IMR-90 (cell line): Measurements from ENCODE around the gene MPND. TPM values are rescaled to one million over a fixed set of nuclear protein-coding genes. Genes with fewer than 3 reads are reported as not detected.

Source experiments
- ATAC-seq: fragments of 200-7000 bp; cut with Tn5 transposase; 2 replicates; pipeline ENCODE4 v1.9.1; 2020; ENCODE audit warnings: low read depth, mild to moderate bottlenecking, moderate library complexity
- BruUV-seq: library from RNA; stranded (reverse); fragments of 400-500 nt; replicated peaks from 2 replicates; lab custom pipeline; 2021; lab: Mats Ljungman, UMichigan
- CTCF ChIA-PET: fragments of 300-600 bp; formaldehyde crosslinking; extraction: SDS; loops from one replicate; lab custom pipeline; 2021; ENCODE audit warnings: antibody characterized with exemption; lab: Yijun Ruan, JAX
- POLR2A ChIA-PET: fragments of 300-600 bp; sonication (Branson Sonifier 250); formaldehyde crosslinking; loops from one replicate; lab custom pipeline; 2022; ENCODE audit warnings: antibody characterized with exemption; ENCODE audit not compliant: unreplicated experiment; lab: Charles Lee
- DNase-seq: peaks from one replicate; pipeline ENCODE4 v3.0.0; 2013
- H2AFZ ChIP-seq: replicated peaks from 2 replicates; pipeline ENCODE3; 2013; ENCODE audit warnings: low read length, mild to moderate bottlenecking; ENCODE audit not compliant: poor library complexity
- H2AK5ac ChIP-seq: 2 replicates; pipeline ENCODE4 v1.6.1; 2013; ENCODE audit warnings: low read depth, low read length, inconsistent platforms
- H2AK9ac ChIP-seq: replicated peaks from 2 replicates; pipeline ENCODE3; 2013; ENCODE audit warnings: mild to moderate bottlenecking, low read depth, low read length, moderate library complexity; ENCODE audit not compliant: poor library complexity
- H2BK120ac ChIP-seq: 2 replicates; pipeline ENCODE4 v1.6.1; 2013; ENCODE audit warnings: low read depth, low read length, inconsistent platforms
- H2BK15ac ChIP-seq: 3 replicates; pipeline ENCODE4 v1.6.1; 2013; ENCODE audit warnings: low read depth, low read length, inconsistent platforms
- H2BK20ac ChIP-seq: 2 replicates; pipeline ENCODE4 v1.6.1; 2013; ENCODE audit warnings: low read depth, mild to moderate bottlenecking, inconsistent platforms, low read length, moderate library complexity
- H2BK5ac ChIP-seq: 2 replicates; pipeline ENCODE4 v1.6.1; 2013; ENCODE audit warnings: mild to moderate bottlenecking, low read depth, low read length, inconsistent platforms; ENCODE audit not compliant: poor library complexity, severe bottlenecking
- H3K14ac ChIP-seq: replicated peaks from 2 replicates; pipeline ENCODE4 v1.6.1; 2013; ENCODE audit warnings: low read depth, low read length, inconsistent platforms
- H3K18ac ChIP-seq: 2 replicates; pipeline ENCODE4 v1.6.1; 2013; ENCODE audit warnings: low read depth, low read length, control low read depth
- H3K23ac ChIP-seq: 2 replicates; pipeline ENCODE4 v1.6.1; 2013; ENCODE audit warnings: low read depth, low read length, inconsistent platforms
- H3K27ac ChIP-seq: 2 replicates; pipeline ENCODE4 v1.5.1; 2013; ENCODE audit warnings: mild to moderate bottlenecking, control low read depth, low read length; ENCODE audit not compliant: insufficient read depth
- H3K27me3 ChIP-seq: 2 replicates; pipeline ENCODE4 v1.6.1; 2013; ENCODE audit warnings: low read length; ENCODE audit not compliant: control insufficient read depth, insufficient read depth
- H3K36me3 ChIP-seq: 2 replicates; pipeline ENCODE4 v1.6.1; 2013; ENCODE audit warnings: low read length, mixed read lengths; ENCODE audit not compliant: control insufficient read depth, insufficient read depth
- H3K4ac ChIP-seq: 2 replicates; pipeline ENCODE4 v1.6.1; 2013; ENCODE audit warnings: low read depth, low read length, inconsistent platforms
- H3K4me1 ChIP-seq: 2 replicates; pipeline ENCODE4 v1.6.1; 2013; ENCODE audit warnings: low read length, mixed read lengths; ENCODE audit not compliant: control insufficient read depth, insufficient read depth
- H3K4me2 ChIP-seq: 2 replicates; pipeline ENCODE4 v1.6.1; 2013; ENCODE audit warnings: low read depth, mild to moderate bottlenecking, control low read depth, low read length, moderate library complexity
- H3K4me3 ChIP-seq: 2 replicates; pipeline ENCODE4 v1.5.1; 2013; ENCODE audit warnings: low read depth, mild to moderate bottlenecking, control low read depth, low read length, moderate library complexity; ENCODE audit not compliant: insufficient read depth
- H3K56ac ChIP-seq: 2 replicates; pipeline ENCODE4 v1.6.1; 2013; ENCODE audit warnings: low read length, inconsistent platforms; ENCODE audit not compliant: insufficient read depth; ENCODE audit errors: extremely low read depth
- H3K79me1 ChIP-seq, 2 experiments: 2 replicates each; pipeline ENCODE4 v1.6.1; 2013; ENCODE audit warnings: low read length in 2 of 2, inconsistent platforms in 1 of 2, low read depth in 1 of 2
- H3K9ac ChIP-seq: 2 replicates; pipeline ENCODE4 v1.6.1; 2013; ENCODE audit warnings: low read depth, low read length, control low read depth
- H3K9me1 ChIP-seq: 2 replicates; pipeline ENCODE4 v1.6.1; 2013; ENCODE audit warnings: low read length, inconsistent platforms; ENCODE audit not compliant: insufficient read depth
- H3K9me3 ChIP-seq: 2 replicates; pipeline ENCODE4 v1.6.1; 2013; ENCODE audit warnings: low read length; ENCODE audit not compliant: control insufficient read depth, insufficient read depth
- H4K20me1 ChIP-seq: 2 replicates; pipeline ENCODE4 v1.6.1; 2013; ENCODE audit warnings: low read length, inconsistent platforms; ENCODE audit not compliant: insufficient read depth
- H4K5ac ChIP-seq: 2 replicates; pipeline ENCODE4 v1.6.1; 2013; ENCODE audit warnings: mild to moderate bottlenecking, low read depth, low read length, control low read depth
- H4K8ac ChIP-seq, 2 experiments: 2 replicates each; pipeline ENCODE4 v1.6.1; 2013; ENCODE audit warnings: low read depth in 2 of 2, low read length in 2 of 2, control low read depth in 1 of 2, inconsistent platforms in 1 of 2
- H4K91ac ChIP-seq: 2 replicates; pipeline ENCODE4 v1.6.1; 2013; ENCODE audit warnings: low read depth, low read length, inconsistent platforms; ENCODE audit not compliant: insufficient read depth
- BHLHE40 ChIP-seq: fragments of 150-350 bp; IDR thresholded peaks from 2 replicates; pipeline ENCODE4 v1.6.1; 2016; ENCODE audit warnings: mild to moderate bottlenecking, low read depth, low read length
- CEBPB ChIP-seq: IDR thresholded peaks from 2 replicates; pipeline ENCODE4 v1.6.1; 2012; ENCODE audit warnings: low read depth, low read length, improper control_type of control experiment
- CHD1 ChIP-seq: IDR thresholded peaks from 2 replicates; pipeline ENCODE4 v1.6.1; 2012; ENCODE audit warnings: low read depth, low read length, improper control_type of control experiment
- FOS ChIP-seq: fragments of 150-350 bp; IDR thresholded peaks from 2 replicates; pipeline ENCODE4 v1.6.1; 2016; ENCODE audit warnings: low read depth, low read length
- MAFK ChIP-seq: IDR thresholded peaks from 2 replicates; pipeline ENCODE4 v1.6.1; 2012; ENCODE audit warnings: low read depth, low read length, improper control_type of control experiment
- MAZ ChIP-seq: IDR thresholded peaks from 2 replicates; pipeline ENCODE4 v1.6.1; 2012; ENCODE audit warnings: low read depth, mild to moderate bottlenecking, low read length, improper control_type of control experiment, moderate library complexity, borderline replicate concordance
- MXI1 ChIP-seq: IDR thresholded peaks from 2 replicates; pipeline ENCODE4 v1.6.1; 2012; ENCODE audit warnings: low read depth, mild to moderate bottlenecking, low read length, moderate library complexity, borderline replicate concordance
- NFE2L2 ChIP-seq: fragments of 150-350 bp; IDR thresholded peaks from 2 replicates; pipeline ENCODE4 v1.6.1; 2016; ENCODE audit warnings: low read depth, mild to moderate bottlenecking, low read length
- POLR2A ChIP-seq: IDR thresholded peaks from 2 replicates; pipeline ENCODE4 v1.6.1; 2012; ENCODE audit warnings: mild to moderate bottlenecking, low read depth, low read length
- RAD21 ChIP-seq: IDR thresholded peaks from 2 replicates; pipeline ENCODE4 v1.6.1; 2012; ENCODE audit warnings: low read length, improper control_type of control experiment
- RCOR1 ChIP-seq: IDR thresholded peaks from 2 replicates; pipeline ENCODE4 v1.6.1; 2012; ENCODE audit warnings: mild to moderate bottlenecking, low read length, improper control_type of control experiment; ENCODE audit not compliant: insufficient replicate concordance
- RFX5 ChIP-seq: IDR thresholded peaks from 2 replicates; pipeline ENCODE4 v1.8.0; 2012; ENCODE audit warnings: low read depth, mild to moderate bottlenecking, low read length, moderate library complexity
- SMC3 ChIP-seq: fragments of 150-350 bp; IDR thresholded peaks from 2 replicates; pipeline ENCODE4 v1.6.1; 2016; ENCODE audit warnings: low read depth, mild to moderate bottlenecking, antibody characterized with exemption, low read length, moderate library complexity
- WGBS, 2 experiments: methylation state at CpG; one replicate each; pipeline versions ENCODE4 v1.1.5 to v1.1.7; 2013; ENCODE audit warnings: missing lambda C conversion rate in 2 of 2; ENCODE audit not compliant: insufficient read length in 1 of 2; ENCODE audit errors: extremely low coverage in 2 of 2; 5-methylcytosine and 5-hydroxymethylcytosine counted together
- dilution Hi-C: fragments of 300-500 bp; cut with HindIII; formaldehyde crosslinking; loops from one replicate; pipeline ENCODE4 v1.14.3; 2018; ENCODE audit warnings: low sequenced_read_pairs; ENCODE audit not compliant: unreplicated experiment
- in situ Hi-C: fragments of 300-500 bp; cut with MboI; formaldehyde crosslinking; loops from 3 replicates; pipeline ENCODE4 v1.14.3; 2019; ENCODE audit warnings: low sequenced_read_pairs, inconsistent platforms, mixed read lengths
- intact Hi-C: fragments of 100-400 bp; cut with micrococcal nuclease; formaldehyde crosslinking; loops from 2 replicates; pipeline ENCODE4 v1.10.0; 2022
- polyA plus RNA-seq, 3 experiments: library from polyadenylated mRNA; depleted of rRNA; stranded (reverse); fragments of >200 nt; gene quantifications; 2 replicates each; pipeline ENCODE4 v1.2.3, GENCODE V29; 2012; ENCODE audit warnings: low replicate concordance in 1 of 3
- total RNA-seq: library from RNA; depleted of rRNA; stranded (reverse); fragments of >200 nt; gene quantifications from 2 replicates; pipeline ENCODE4 v1.2.3, GENCODE V29; 2012
- TF ChIP-seq, protein P1 (sequence below): fragments of 150-350 bp; IDR thresholded peaks from 2 replicates; pipeline ENCODE4 v1.6.1; 2017; ENCODE audit warnings: mild to moderate bottlenecking, antibody characterized with exemption, low read length, low read depth
- TF ChIP-seq, protein P2 (sequence below): conservative IDR thresholded peaks from 2 replicates; pipeline ENCODE4 v1.5.1; 2012; ENCODE audit warnings: mild to moderate bottlenecking, low read depth, low read length, improper control_type of control experiment
- TF ChIP-seq, protein P3 (sequence below): fragments of 150-350 bp; IDR thresholded peaks from 2 replicates; pipeline ENCODE4 v1.6.1; 2016; ENCODE audit warnings: low read depth, mild to moderate bottlenecking, low read length, moderate library complexity, borderline replicate concordance

Gene MPND
- total and polyA plus RNA-seq, 2 of the 4 experiments (the other 2 are of a cell fraction), result 2.3 to 8.1 TPM

- Histone ChIP-seq H3K4me3 (no peak overlapping the region), H3K18ac (no peak overlapping the region), H4K5ac (no peak overlapping the region), H3K4ac (0 out of 2 replicates have a peak overlapping the region, but pooled peaks have one; percentile 51), H3K27me3 (no peaks in the 10 kb centered on the region), H3K4me2 (no peak overlapping the region), H3K9ac (no peak overlapping the region), H3K56ac (no peak overlapping the region; the same call in 1 of the 2 replicates), H3K9me3 (no peaks in the 10 kb centered on the region), H2BK5ac (no peak overlapping the region), H2AK5ac (peak overlapping the region; percentile 20; the same call in 1 of the 2 replicates), H2AFZ (peak overlapping the region; percentile 70), H3K14ac (no peak overlapping the region; the same call in 1 of the 2 replicates), H3K79me1 (peaks cover 21 to 91% of the 10 kb centered on the region in 2 experiments; a peak in 3 of 4 replicates), H3K9me1 (peaks cover 27% of the 10 kb centered on the region), H2AK9ac (peak overlapping the region; percentile 88), H3K4me1 (peaks cover 38% of the 10 kb centered on the region), H2BK20ac (no peak overlapping the region), H3K27ac (no peak overlapping the region), H4K91ac (no peak overlapping the region; the same call in 1 of the 2 replicates), H2BK120ac (no peak overlapping the region), H3K23ac (no peak overlapping the region), H4K20me1 (peaks cover 45% of the 10 kb centered on the region), H2BK15ac (no peak overlapping the region), H3K36me3 (peaks cover 25% of the 10 kb centered on the region), H4K8ac (peak overlapping the region in 1 of 2 experiments; percentile 36; a peak in 1 of 4 replicates)
- WGBS, 2 experiments, result 48% methylated on average over 18 of the region's 21 CpGs; no CpG with 5 or more reads in 1 of the 2 experiments
- TF ChIP-seq NFE2L2 (no peak), BHLHE40 (peak; percentile 9; the same call in 1 of the 2 replicates), MXI1 (no peak; the same call in 1 of the 2 replicates), CHD1 (no peak), FOS (no peak), SMC3 (peak; percentile 54), MAFK (no peak), RFX5 (no peak), MAZ (no peak), RAD21 (peak; percentile 37), POLR2A (no peak), CEBPB (no peak), RCOR1 (no peak)
- TF ChIP-seq, protein P1, sequence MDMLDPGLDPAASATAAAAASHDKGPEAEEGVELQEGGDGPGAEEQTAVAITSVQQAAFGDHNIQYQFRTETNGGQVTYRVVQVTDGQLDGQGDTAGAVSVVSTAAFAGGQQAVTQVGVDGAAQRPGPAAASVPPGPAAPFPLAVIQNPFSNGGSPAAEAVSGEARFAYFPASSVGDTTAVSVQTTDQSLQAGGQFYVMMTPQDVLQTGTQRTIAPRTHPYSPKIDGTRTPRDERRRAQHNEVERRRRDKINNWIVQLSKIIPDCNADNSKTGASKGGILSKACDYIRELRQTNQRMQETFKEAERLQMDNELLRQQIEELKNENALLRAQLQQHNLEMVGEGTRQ, result no peak
- TF ChIP-seq, protein P2, sequence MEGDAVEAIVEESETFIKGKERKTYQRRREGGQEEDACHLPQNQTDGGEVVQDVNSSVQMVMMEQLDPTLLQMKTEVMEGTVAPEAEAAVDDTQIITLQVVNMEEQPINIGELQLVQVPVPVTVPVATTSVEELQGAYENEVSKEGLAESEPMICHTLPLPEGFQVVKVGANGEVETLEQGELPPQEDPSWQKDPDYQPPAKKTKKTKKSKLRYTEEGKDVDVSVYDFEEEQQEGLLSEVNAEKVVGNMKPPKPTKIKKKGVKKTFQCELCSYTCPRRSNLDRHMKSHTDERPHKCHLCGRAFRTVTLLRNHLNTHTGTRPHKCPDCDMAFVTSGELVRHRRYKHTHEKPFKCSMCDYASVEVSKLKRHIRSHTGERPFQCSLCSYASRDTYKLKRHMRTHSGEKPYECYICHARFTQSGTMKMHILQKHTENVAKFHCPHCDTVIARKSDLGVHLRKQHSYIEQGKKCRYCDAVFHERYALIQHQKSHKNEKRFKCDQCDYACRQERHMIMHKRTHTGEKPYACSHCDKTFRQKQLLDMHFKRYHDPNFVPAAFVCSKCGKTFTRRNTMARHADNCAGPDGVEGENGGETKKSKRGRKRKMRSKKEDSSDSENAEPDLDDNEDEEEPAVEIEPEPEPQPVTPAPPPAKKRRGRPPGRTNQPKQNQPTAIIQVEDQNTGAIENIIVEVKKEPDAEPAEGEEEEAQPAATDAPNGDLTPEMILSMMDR, result peak; percentile 43
- TF ChIP-seq, protein P3, sequence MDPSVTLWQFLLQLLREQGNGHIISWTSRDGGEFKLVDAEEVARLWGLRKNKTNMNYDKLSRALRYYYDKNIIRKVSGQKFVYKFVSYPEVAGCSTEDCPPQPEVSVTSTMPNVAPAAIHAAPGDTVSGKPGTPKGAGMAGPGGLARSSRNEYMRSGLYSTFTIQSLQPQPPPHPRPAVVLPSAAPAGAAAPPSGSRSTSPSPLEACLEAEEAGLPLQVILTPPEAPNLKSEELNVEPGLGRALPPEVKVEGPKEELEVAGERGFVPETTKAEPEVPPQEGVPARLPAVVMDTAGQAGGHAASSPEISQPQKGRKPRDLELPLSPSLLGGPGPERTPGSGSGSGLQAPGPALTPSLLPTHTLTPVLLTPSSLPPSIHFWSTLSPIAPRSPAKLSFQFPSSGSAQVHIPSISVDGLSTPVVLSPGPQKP, result no peak
- ChIA-PET CTCF (no interaction called here), POLR2A (no interaction called here)
- DNase-seq (peak; percentile 26), ATAC-seq (peak; percentile 42; the same call in 1 of the 2 replicates)
- intact Hi-C loops, result no loop called here
- in situ Hi-C loops, result no loop called here
- BruUV-seq, result no TSS peak
- dilution Hi-C loops, result no loop called here
Observed at GRCh38 chr19:4369888-4370260, 26.5 kb downstream of the MPND start.
